Kidney epithelial cell (primary cell): ENCODE measurements around the gene DEFB112. TPM values are rescaled to one million over a fixed set of nuclear protein-coding genes. Genes with fewer than 3 reads are reported as not detected.

ENCODE experiments used
- DNase-seq: peaks from one replicate; pipeline ENCODE4 v3.0.0-alpha.2; 2010; ENCODE audit warnings: low read depth
- H3K27me3 ChIP-seq: 2 replicates; pipeline ENCODE4 v1.6.0; 2011; ENCODE audit warnings: low read length; ENCODE audit not compliant: control insufficient read depth, insufficient read depth
- H3K36me3 ChIP-seq: 2 replicates; pipeline ENCODE4 v1.5.1; 2011; ENCODE audit warnings: low read length; ENCODE audit not compliant: control insufficient read depth, insufficient read depth
- H3K4me3 ChIP-seq: 2 replicates; pipeline ENCODE4 v1.5.1; 2011; ENCODE audit warnings: low read depth, mild to moderate bottlenecking, control low read depth, low read length
- total RNA-seq: library from RNA; depleted of rRNA; stranded (reverse); fragments of >200 nt; gene quantifications from 2 replicates; pipeline ENCODE4 v1.2.3, GENCODE V29; 2015
- TF ChIP-seq, protein P1 (sequence below): IDR thresholded peaks from 2 replicates; pipeline ENCODE4 v1.5.1; 2011; ENCODE audit warnings: mild to moderate bottlenecking, moderate library complexity, low read length, control low read depth, inconsistent platforms; ENCODE audit not compliant: insufficient read depth, poor library complexity, severe bottlenecking

DEFB112 gene, protein sequence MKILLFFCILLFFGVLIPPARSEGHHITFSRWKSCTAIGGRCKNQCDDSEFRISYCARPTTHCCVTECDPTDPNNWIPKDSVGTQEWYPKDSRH
- not detected in 2 replicates for total RNA-seq

DNA sequence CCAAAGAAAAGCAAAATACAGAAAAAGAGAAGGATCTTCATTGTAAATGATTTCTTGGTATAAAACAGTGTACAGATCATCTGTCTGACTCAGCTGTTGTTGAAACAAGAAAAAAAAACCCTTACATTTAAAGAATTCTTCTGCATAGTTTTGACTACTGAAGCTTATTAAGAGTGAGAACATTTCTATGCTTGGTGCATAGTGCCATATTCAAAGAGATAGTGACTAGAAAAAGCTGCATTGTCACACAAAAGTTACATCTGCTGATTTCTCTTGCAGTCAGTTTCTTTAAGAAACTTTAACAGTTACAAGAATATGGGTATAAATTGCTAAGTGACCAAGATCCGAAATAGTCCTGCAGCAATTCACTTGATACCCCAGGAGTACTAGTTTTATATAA lies at the start of gene DEFB112:
Gene DEFB112 (minus strand): TSS at position 101 of the 400 bp plus-strand sequence. CDS start 60 bp downstream, at position 41.
- no peaks in the 10 kb centered on the region for H3K27me3 ChIP-seq
- TF ChIP-seq, protein P1, sequence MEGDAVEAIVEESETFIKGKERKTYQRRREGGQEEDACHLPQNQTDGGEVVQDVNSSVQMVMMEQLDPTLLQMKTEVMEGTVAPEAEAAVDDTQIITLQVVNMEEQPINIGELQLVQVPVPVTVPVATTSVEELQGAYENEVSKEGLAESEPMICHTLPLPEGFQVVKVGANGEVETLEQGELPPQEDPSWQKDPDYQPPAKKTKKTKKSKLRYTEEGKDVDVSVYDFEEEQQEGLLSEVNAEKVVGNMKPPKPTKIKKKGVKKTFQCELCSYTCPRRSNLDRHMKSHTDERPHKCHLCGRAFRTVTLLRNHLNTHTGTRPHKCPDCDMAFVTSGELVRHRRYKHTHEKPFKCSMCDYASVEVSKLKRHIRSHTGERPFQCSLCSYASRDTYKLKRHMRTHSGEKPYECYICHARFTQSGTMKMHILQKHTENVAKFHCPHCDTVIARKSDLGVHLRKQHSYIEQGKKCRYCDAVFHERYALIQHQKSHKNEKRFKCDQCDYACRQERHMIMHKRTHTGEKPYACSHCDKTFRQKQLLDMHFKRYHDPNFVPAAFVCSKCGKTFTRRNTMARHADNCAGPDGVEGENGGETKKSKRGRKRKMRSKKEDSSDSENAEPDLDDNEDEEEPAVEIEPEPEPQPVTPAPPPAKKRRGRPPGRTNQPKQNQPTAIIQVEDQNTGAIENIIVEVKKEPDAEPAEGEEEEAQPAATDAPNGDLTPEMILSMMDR: no peak
- H3K36me3 ChIP-seq: no peaks in the 10 kb centered on the region
- DNase-seq: no peak
- H3K4me3 ChIP-seq: no peak within 1 kb of the TSS

DNA sequence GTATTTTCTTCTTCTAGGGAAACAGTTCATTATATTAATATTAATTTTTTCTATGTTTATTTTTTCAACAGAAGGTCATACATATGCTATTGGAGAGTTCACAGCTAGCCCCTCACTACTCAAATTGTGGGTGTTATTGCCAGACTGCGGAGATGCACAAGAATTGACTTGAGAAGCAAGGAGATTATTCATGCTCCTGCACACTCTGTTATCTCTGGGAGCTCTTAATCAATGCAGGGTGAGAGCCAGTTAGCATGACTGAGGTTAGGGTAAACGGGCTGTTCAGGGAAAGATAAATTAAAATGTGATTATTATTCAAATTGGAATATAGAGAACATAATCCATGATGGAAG lies 48.9 kb upstream of the DEFB112 start:
- TF ChIP-seq, protein P1: no peak
- DNase-seq: no peak
- Histone ChIP-seq H3K27me3 (no peaks in the 10 kb centered on the region), H3K36me3 (no peaks in the 10 kb centered on the region), H3K4me3 (no peak overlapping the region)

DNA sequence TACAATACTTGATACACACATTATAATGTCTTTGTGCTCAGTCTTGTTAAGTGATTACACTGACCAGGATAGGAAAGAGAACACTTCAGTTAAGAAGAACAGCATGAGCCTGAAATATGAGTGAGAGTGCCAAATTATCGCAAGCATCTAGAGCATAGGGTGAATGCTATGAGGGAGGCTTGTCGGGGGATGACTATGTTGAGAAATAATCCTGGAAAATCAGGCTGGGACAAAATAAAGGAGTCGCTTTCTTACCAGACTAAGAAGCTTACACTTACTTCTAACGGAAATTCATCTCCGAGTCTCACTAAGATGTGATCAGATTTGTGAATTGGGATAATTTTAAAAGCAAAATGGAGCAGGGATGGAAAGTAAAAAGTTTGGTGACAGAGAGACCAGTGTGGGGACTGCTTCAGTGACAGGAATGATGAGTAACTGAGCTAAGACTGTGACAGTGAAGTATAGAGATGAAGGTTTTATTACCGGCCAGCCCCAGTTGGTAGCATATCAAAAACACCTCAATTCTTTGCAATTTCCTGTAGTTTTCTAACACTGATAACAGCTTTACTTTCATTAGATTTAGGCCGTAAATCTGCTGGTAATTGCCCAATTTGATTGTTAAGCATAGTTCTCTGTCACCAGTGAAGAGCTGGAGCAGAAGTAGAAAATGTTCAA lies 48.4 kb upstream of the DEFB112 start:
- H3K36me3 ChIP-seq: no peaks in the 10 kb centered on the region
- no peak overlapping the region for H3K4me3 ChIP-seq
- TF ChIP-seq, protein P1: no peak
- DNase-seq: no peak
- no peaks in the 10 kb centered on the region for H3K27me3 ChIP-seq

DNA sequence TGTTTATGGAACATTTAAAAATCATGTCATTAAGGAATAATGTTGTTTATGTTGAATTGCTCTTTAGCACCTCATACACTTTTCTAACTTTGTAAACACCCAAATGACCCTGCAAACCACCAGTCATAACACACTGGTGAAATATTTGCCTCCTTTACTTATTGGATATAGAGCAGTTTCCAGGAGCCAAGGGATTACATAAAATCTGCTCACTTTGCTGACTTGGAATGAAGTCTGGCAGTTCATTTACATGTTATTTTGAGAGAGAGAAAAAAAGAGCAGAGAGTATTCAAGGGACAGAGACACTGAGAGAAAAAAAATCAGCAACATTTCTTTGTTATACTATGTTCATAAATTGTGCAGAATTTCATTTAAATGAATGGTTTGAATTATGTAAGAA lies 46.6 kb upstream of the DEFB112 start:
- DNase-seq: no peak
- no peak overlapping the region for H3K4me3 ChIP-seq
- no peaks in the 10 kb centered on the region for H3K36me3 ChIP-seq
- TF ChIP-seq, protein P1: no peak
- no peaks in the 10 kb centered on the region for H3K27me3 ChIP-seq

DNA sequence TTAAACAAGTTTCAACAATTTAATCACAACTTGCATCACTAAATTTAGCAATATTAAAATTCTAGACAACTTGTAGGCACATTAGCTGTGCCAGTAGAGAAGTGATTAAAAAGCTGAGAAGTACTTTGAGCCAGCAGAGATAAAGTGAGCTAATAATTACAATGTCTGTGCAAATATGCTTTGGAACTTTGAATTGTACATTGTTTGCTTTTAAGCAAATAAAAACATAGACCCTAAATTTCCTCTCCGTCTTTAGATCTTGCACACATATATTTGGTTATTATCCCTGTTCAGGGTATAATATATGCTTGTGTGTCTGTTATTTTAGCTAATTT lies 44.2 kb upstream of the DEFB112 start:
- TF ChIP-seq, protein P1: no peak
- no peak for DNase-seq
- Histone ChIP-seq H3K36me3 (no peaks in the 10 kb centered on the region), H3K27me3 (no peaks in the 10 kb centered on the region), H3K4me3 (no peak overlapping the region)
